Measurements from ENCODE around the gene ADD2. TPM values are rescaled to one million over a fixed set of nuclear protein-coding genes. Genes with fewer than 3 reads are reported as not detected.

The ADD2 gene
- total RNA-seq, 1 donor from 2014 or later: 45.3 TPM

- Mint-ChIP-seq H3K36me3 (peaks cover 13% of the 10 kb centered on the region), H3K27ac (no peak overlapping the region), H3K9me3 (peaks cover 9% of the 10 kb centered on the region), H3K27me3 (ENCODE audit: insufficient read depth, low read depth) (no peaks in the 10 kb centered on the region), H3K4me3 (no peak overlapping the region), H3K4me1 (peaks cover 14% of the 10 kb centered on the region)
- Histone ChIP-seq H3K36me3 (no peaks in the 10 kb centered on the region), H3K27me3 (no peaks in the 10 kb centered on the region), H4K20me1 (ENCODE audit: low read depth) (peaks cover 22% of the 10 kb centered on the region), H2AFZ (replicated peaks) (no peak overlapping the region), H3K79me2 (ENCODE audit: low read depth) (peaks cover 98% of the 10 kb centered on the region), H3K4me1 (no peaks in the 10 kb centered on the region), H3K9ac (no peak overlapping the region), H3K9me3 (ENCODE audit: low read depth) (no peaks in the 10 kb centered on the region), H3K4me3 (no peak overlapping the region), H3K4me2 (no peak overlapping the region), H3K27ac (no peak overlapping the region), H3F3A (ENCODE audit: low read depth) (no peaks in the 10 kb centered on the region)
- TF ChIP-seq EZH2phosphoT487 (IDR thresholded peaks at IDR 0.05) (no peak), EZH2 (IDR thresholded peaks at IDR 0.05) (no peak), CTCF (IDR thresholded peaks at IDR 0.05) (no peak)
- DNase-seq (ENCODE audit: low spot score): no peak
Measured at GRCh38 chr2:70752396-70752795, 15.6 kb downstream of the ADD2 start.

- Histone ChIP-seq H3K79me2 (ENCODE audit: low read depth) (peaks cover 97% of the 10 kb centered on the region), H3K27ac (no peak overlapping the region), H3K36me3 (no peaks in the 10 kb centered on the region), H3K4me3 (no peak overlapping the region), H3K9ac (no peak overlapping the region), H3K4me2 (no peak overlapping the region), H3K4me1 (no peaks in the 10 kb centered on the region), H3K27me3 (no peaks in the 10 kb centered on the region), H3K9me3 (ENCODE audit: low read depth) (no peaks in the 10 kb centered on the region), H2AFZ (replicated peaks) (no peak overlapping the region), H3F3A (ENCODE audit: low read depth) (no peaks in the 10 kb centered on the region), H4K20me1 (ENCODE audit: low read depth) (peaks cover 22% of the 10 kb centered on the region)
- TF ChIP-seq CTCF (IDR thresholded peaks at IDR 0.05) (no peak), EZH2phosphoT487 (IDR thresholded peaks at IDR 0.05) (no peak), EZH2 (IDR thresholded peaks at IDR 0.05) (no peak)
- Mint-ChIP-seq H3K27me3 (ENCODE audit: insufficient read depth, low read depth) (no peaks in the 10 kb centered on the region), H3K4me1 (peaks cover 16% of the 10 kb centered on the region), H3K36me3 (peaks cover 14% of the 10 kb centered on the region), H3K4me3 (no peak overlapping the region), H3K27ac (no peak overlapping the region), H3K9me3 (peaks cover 9% of the 10 kb centered on the region)
- no peak for DNase-seq (ENCODE audit: low spot score)
Measured at GRCh38 chr2:70751881-70752280, 16.1 kb downstream of the ADD2 start.

GRCh38 chr2:70750320-70750719, 17.7 kb downstream of the ADD2 start:
- Histone ChIP-seq H4K20me1 (ENCODE audit: low read depth) (peaks cover 35% of the 10 kb centered on the region), H3K4me2 (no peak overlapping the region), H3K9ac (no peak overlapping the region), H3K36me3 (no peaks in the 10 kb centered on the region), H3K27me3 (no peaks in the 10 kb centered on the region), H3K79me2 (ENCODE audit: low read depth) (peaks cover 99% of the 10 kb centered on the region), H3K27ac (no peak overlapping the region), H3K4me1 (peaks cover 15% of the 10 kb centered on the region), H3K4me3 (no peak overlapping the region), H2AFZ (replicated peaks) (no peak overlapping the region), H3K9me3 (ENCODE audit: low read depth) (no peaks in the 10 kb centered on the region), H3F3A (ENCODE audit: low read depth) (peaks cover 15% of the 10 kb centered on the region)
- no peak for TF ChIP-seq CTCF (IDR thresholded peaks at IDR 0.05)
- TF ChIP-seq EZH2phosphoT487 (IDR thresholded peaks at IDR 0.05): no peak
- TF ChIP-seq EZH2 (IDR thresholded peaks at IDR 0.05): no peak
- Mint-ChIP-seq H3K27me3 (ENCODE audit: insufficient read depth, low read depth) (no peaks in the 10 kb centered on the region), H3K4me3 (no peak overlapping the region), H3K4me1 (peaks cover 28% of the 10 kb centered on the region), H3K27ac (no peak overlapping the region), H3K9me3 (peaks cover 6% of the 10 kb centered on the region), H3K36me3 (peaks cover 10% of the 10 kb centered on the region)
- DNase-seq (ENCODE audit: low spot score): no peak

Data from neural progenitor cell (in vitro differentiated cells).